GM12878 (cell line): ENCODE results near the gene OVOL3. TPM values are rescaled to one million over a fixed set of nuclear protein-coding genes. Genes with fewer than 3 reads are reported as not detected.

Experiments used
- EZH2 ChIP-seq: IDR thresholded peaks from 2 replicates; pipeline ENCODE4 v1.6.1; 2012; ENCODE audit warnings: low read depth, mild to moderate bottlenecking, control low read depth, inconsistent platforms, low read length, borderline replicate concordance; ENCODE audit not compliant: control insufficient read depth
- MTA3 ChIP-seq: IDR thresholded peaks from 2 replicates; pipeline ENCODE4 v1.6.1; 2012; ENCODE audit warnings: low read length, inconsistent platforms, borderline replicate concordance
- POU2F2 ChIP-seq: IDR thresholded peaks from 3 replicates; pipeline ENCODE4 v1.6.1; 2011; ENCODE audit warnings: low read depth, mild to moderate bottlenecking, low read length, borderline replicate concordance
- SREBF1 ChIP-seq: IDR thresholded peaks from 2 replicates; pipeline ENCODE4 v1.6.1; 2012; ENCODE audit warnings: mild to moderate bottlenecking, low read length
- YY1 ChIP-seq: IDR thresholded peaks from 2 replicates; pipeline ENCODE4 v1.6.1; 2011; ENCODE audit warnings: low read depth, mild to moderate bottlenecking, low read length
- ZBTB33 ChIP-seq: fragments of 450-650 bp; IDR thresholded peaks from 2 replicates; pipeline ENCODE4 v1.6.1; 2017; ENCODE audit warnings: mild to moderate bottlenecking
- polyA plus RNA-seq, 11 experiments: library from polyadenylated mRNA; depleted of rRNA in 4 of 11; unstranded in 6 of 11; stranded (reverse) in 5 of 11; fragments of >200 nt; fragmentation: Nextera tagmentation in 4 of 11; fragmentation: Illumina TruSeq in 1 of 11; extraction: Ambion mirVana in 4 of 11; extraction: Trizol in 1 of 11; gene quantifications; 1 replicate in 1 of 11; 2 replicates in 10 of 11; pipeline versions ENCODE4 v1.2.1 to v1.2.3, GENCODE V29; 2011 to 2016; ENCODE audit warnings: inconsistent platforms in 2 of 11, missing spikeins in 2 of 11, low read depth in 1 of 11
- total RNA-seq, 4 experiments: library from RNA; depleted of rRNA in 3 of 4; stranded (reverse); fragments of >200 nt in 3 of 4; fragmentation: Illumina TruSeq in 1 of 4; extraction: Trizol in 1 of 4; gene quantifications; 2 replicates each; pipeline versions ENCODE4 v1.2.1 to v1.2.3, GENCODE V29; 2013 to 2021

The OVOL3 gene
- total and polyA plus RNA-seq, 10 of the 15 experiments (the other 5 are each of a cell fraction or from before 2014, with no cell fraction given), result 0.43 TPM; not detected in 9

DNA sequence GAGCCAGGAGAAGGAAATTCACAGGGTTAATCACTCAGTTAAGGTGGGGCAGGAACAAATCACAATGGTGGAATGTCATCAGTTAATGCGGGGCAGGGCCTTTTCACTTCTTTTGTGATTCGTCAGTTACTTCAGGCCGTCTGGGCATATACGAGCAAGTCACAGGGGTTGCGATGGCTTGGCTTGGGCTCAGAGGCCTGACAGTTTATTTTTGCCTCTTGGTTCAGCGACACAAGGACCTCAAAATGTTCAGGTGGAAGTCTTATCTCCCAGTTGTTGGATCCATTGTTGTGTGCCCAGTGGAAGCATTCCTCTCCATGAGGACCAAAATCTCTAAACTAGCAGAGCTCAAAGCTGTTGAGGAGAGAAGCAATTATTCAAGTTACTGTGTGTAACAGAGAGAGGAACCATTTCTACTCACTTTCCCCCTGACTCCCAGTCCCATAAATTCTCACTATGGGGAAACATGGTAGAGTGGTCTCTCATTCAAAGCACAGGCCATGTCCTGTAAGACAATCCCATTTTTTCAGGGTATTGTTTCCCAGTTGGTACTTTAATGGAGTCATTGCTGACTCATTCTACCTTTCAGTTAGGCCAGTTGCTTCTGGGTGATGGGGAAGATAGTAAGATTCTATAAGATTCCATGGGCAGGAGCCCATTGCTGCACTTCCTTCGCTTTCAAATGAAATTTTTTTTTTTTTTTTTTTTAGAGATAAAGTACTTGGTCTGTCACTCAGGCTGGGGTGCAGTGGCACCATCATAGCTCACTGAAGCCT lies 50.1 kb downstream of the OVOL3 start (continued):
- TF ChIP-seq SREBF1 (no peak), YY1 (no peak), EZH2 (no peak), MTA3 (no peak), ZBTB33 (no peak), POU2F2 (no peak)

Other genes with a start within 250 kb of the OVOL3 start
Only the 7 nearest of the 17 such genes appear.
- 0.34 and 1.9 TPM in 2 replicates for gene CLIP3, start 78.3 kb upstream of the OVOL3 start, total RNA-seq (2014; rRNA removed)
- gene CLIP3, start 78.3 kb upstream of the OVOL3 start, total RNA-seq (2014; rRNA removed; fragmentation: Illumina TruSeq; extraction: Trizol), result 0.14 and 0.27 TPM in 2 replicates
- 0.59 and 0.69 TPM in 2 replicates for gene CLIP3, start 78.3 kb upstream of the OVOL3 start, total RNA-seq (2021)
- 0.30 and 0.45 TPM in 2 replicates for gene CLIP3, start 78.3 kb upstream of the OVOL3 start, polyA plus RNA-seq (2011; rRNA removed)
- 0.47 and 0.86 TPM in 2 replicates for gene CLIP3, start 78.3 kb upstream of the OVOL3 start, polyA plus RNA-seq (2014; fragmentation: Illumina TruSeq; extraction: Trizol)
- under 1 TPM in 1 of 2 experiments, not detected in 1; 0.09 TPM for gene CLIP3, start 78.3 kb upstream of the OVOL3 start, polyA plus RNA-seq (2014; fragmentation: Nextera tagmentation; extraction: Ambion mirVana)
- gene CLIP3, start 78.3 kb upstream of the OVOL3 start, polyA plus RNA-seq (2014; rRNA removed), result 0.27 and 0.33 TPM in 2 replicates
- gene CLIP3, start 78.3 kb upstream of the OVOL3 start, polyA plus RNA-seq (2016; fragmentation: Nextera tagmentation; extraction: Ambion mirVana), result 1 to 10 TPM; 1.9 to 2.7 TPM
- gene THAP8, start 56.9 kb upstream of the OVOL3 start, total RNA-seq (2014; rRNA removed), result 1.6 and 4.4 TPM in 2 replicates
- gene THAP8, start 56.9 kb upstream of the OVOL3 start, total RNA-seq (2014; rRNA removed; fragmentation: Illumina TruSeq; extraction: Trizol), result 0.40 and 0.41 TPM in 2 replicates
- 1.7 and 2.4 TPM in 2 replicates for gene THAP8, start 56.9 kb upstream of the OVOL3 start, total RNA-seq (2021)
- gene THAP8, start 56.9 kb upstream of the OVOL3 start, polyA plus RNA-seq (2011; rRNA removed), result 1.8 and 2.8 TPM in 2 replicates
- gene THAP8, start 56.9 kb upstream of the OVOL3 start, polyA plus RNA-seq (2014; fragmentation: Illumina TruSeq; extraction: Trizol), result 0.55 and 0.91 TPM in 2 replicates
- under 1 TPM; 0.24 to 0.35 TPM for gene THAP8, start 56.9 kb upstream of the OVOL3 start, polyA plus RNA-seq (2014; fragmentation: Nextera tagmentation; extraction: Ambion mirVana)
- 3.6 TPM in 2 replicates for gene THAP8, start 56.9 kb upstream of the OVOL3 start, polyA plus RNA-seq (2014; rRNA removed)
- gene THAP8, start 56.9 kb upstream of the OVOL3 start, polyA plus RNA-seq (2016; fragmentation: Nextera tagmentation; extraction: Ambion mirVana), result 1 to 10 TPM; 4.2 TPM
- 12.4 and 14.2 TPM in 2 replicates for gene WDR62, start 56.2 kb upstream of the OVOL3 start, total RNA-seq (2014; rRNA removed)
- 6.1 and 6.2 TPM in 2 replicates for gene WDR62, start 56.2 kb upstream of the OVOL3 start, total RNA-seq (2014; rRNA removed; fragmentation: Illumina TruSeq; extraction: Trizol)
- gene WDR62, start 56.2 kb upstream of the OVOL3 start, total RNA-seq (2021), result 18.1 and 20.1 TPM in 2 replicates
- gene WDR62, start 56.2 kb upstream of the OVOL3 start, polyA plus RNA-seq (2011; rRNA removed), result 3.4 and 7.6 TPM in 2 replicates
- gene WDR62, start 56.2 kb upstream of the OVOL3 start, polyA plus RNA-seq (2014; fragmentation: Illumina TruSeq; extraction: Trizol), result 4.6 and 7.6 TPM in 2 replicates
- gene WDR62, start 56.2 kb upstream of the OVOL3 start, polyA plus RNA-seq (2014; fragmentation: Nextera tagmentation; extraction: Ambion mirVana), result under 1 TPM; 0.08 to 0.49 TPM
- 15.3 and 19.6 TPM in 2 replicates for gene WDR62, start 56.2 kb upstream of the OVOL3 start, polyA plus RNA-seq (2014; rRNA removed)
- gene WDR62, start 56.2 kb upstream of the OVOL3 start, polyA plus RNA-seq (2016; fragmentation: Nextera tagmentation; extraction: Ambion mirVana), result 10 to 100 TPM; 19.8 to 20.6 TPM
- 169 and 194 TPM in 2 replicates for gene POLR2I, start 3.7 kb downstream of the OVOL3 start, total RNA-seq (2014; rRNA removed)
- 80.7 and 85.8 TPM in 2 replicates for gene POLR2I, start 3.7 kb downstream of the OVOL3 start, total RNA-seq (2014; rRNA removed; fragmentation: Illumina TruSeq; extraction: Trizol)
- 106 and 113 TPM in 2 replicates for gene POLR2I, start 3.7 kb downstream of the OVOL3 start, total RNA-seq (2021)
- gene POLR2I, start 3.7 kb downstream of the OVOL3 start, polyA plus RNA-seq (2011; rRNA removed), result 19.4 and 30.9 TPM in 2 replicates
- gene POLR2I, start 3.7 kb downstream of the OVOL3 start, polyA plus RNA-seq (2014; fragmentation: Illumina TruSeq; extraction: Trizol), result 21.3 and 61.9 TPM in 2 replicates
- 100 to 1,000 TPM; 235 to 269 TPM for gene POLR2I, start 3.7 kb downstream of the OVOL3 start, polyA plus RNA-seq (2014; fragmentation: Nextera tagmentation; extraction: Ambion mirVana)
- 196 and 211 TPM in 2 replicates for gene POLR2I, start 3.7 kb downstream of the OVOL3 start, polyA plus RNA-seq (2014; rRNA removed)
- 100 to 1,000 TPM; 256 to 272 TPM for gene POLR2I, start 3.7 kb downstream of the OVOL3 start, polyA plus RNA-seq (2016; fragmentation: Nextera tagmentation; extraction: Ambion mirVana)
- 141 and 156 TPM in 2 replicates for gene TBCB, start 4.3 kb downstream of the OVOL3 start, total RNA-seq (2014; rRNA removed)
- gene TBCB, start 4.3 kb downstream of the OVOL3 start, total RNA-seq (2014; rRNA removed; fragmentation: Illumina TruSeq; extraction: Trizol), result 80.1 and 86.0 TPM in 2 replicates
- 117 and 123 TPM in 2 replicates for gene TBCB, start 4.3 kb downstream of the OVOL3 start, total RNA-seq (2021)
- 102 and 135 TPM in 2 replicates for gene TBCB, start 4.3 kb downstream of the OVOL3 start, polyA plus RNA-seq (2011; rRNA removed)
- 50.0 and 83.5 TPM in 2 replicates for gene TBCB, start 4.3 kb downstream of the OVOL3 start, polyA plus RNA-seq (2014; fragmentation: Illumina TruSeq; extraction: Trizol)
- gene TBCB, start 4.3 kb downstream of the OVOL3 start, polyA plus RNA-seq (2014; fragmentation: Nextera tagmentation; extraction: Ambion mirVana), result 10 to 100 TPM in 1 of 2 experiments, 1 to 10 TPM in 1; 9.4 to 18.3 TPM
- gene TBCB, start 4.3 kb downstream of the OVOL3 start, polyA plus RNA-seq (2014; rRNA removed), result 179 and 193 TPM in 2 replicates
- 100 to 1,000 TPM; 186 to 188 TPM for gene TBCB, start 4.3 kb downstream of the OVOL3 start, polyA plus RNA-seq (2016; fragmentation: Nextera tagmentation; extraction: Ambion mirVana)
- gene CAPNS1, start 28.9 kb downstream of the OVOL3 start, total RNA-seq (2014; rRNA removed), result 232 and 266 TPM in 2 replicates
- gene CAPNS1, start 28.9 kb downstream of the OVOL3 start, total RNA-seq (2014; rRNA removed; fragmentation: Illumina TruSeq; extraction: Trizol), result 210 and 223 TPM in 2 replicates
- 430 and 441 TPM in 2 replicates for gene CAPNS1, start 28.9 kb downstream of the OVOL3 start, total RNA-seq (2021)
- gene CAPNS1, start 28.9 kb downstream of the OVOL3 start, polyA plus RNA-seq (2011; rRNA removed), result 251 and 562 TPM in 2 replicates
- 366 and 491 TPM in 2 replicates for gene CAPNS1, start 28.9 kb downstream of the OVOL3 start, polyA plus RNA-seq (2014; fragmentation: Illumina TruSeq; extraction: Trizol)
- gene CAPNS1, start 28.9 kb downstream of the OVOL3 start, polyA plus RNA-seq (2014; fragmentation: Nextera tagmentation; extraction: Ambion mirVana), result 100 to 1,000 TPM in 1 of 2 experiments, 10 to 100 TPM in 1; 96.9 to 207 TPM
- gene CAPNS1, start 28.9 kb downstream of the OVOL3 start, polyA plus RNA-seq (2014; rRNA removed), result 355 and 464 TPM in 2 replicates
- 100 to 1,000 TPM; 124 to 141 TPM for gene CAPNS1, start 28.9 kb downstream of the OVOL3 start, polyA plus RNA-seq (2016; fragmentation: Nextera tagmentation; extraction: Ambion mirVana)
- not detected in 2 replicates for gene COX7A1, start 41.3 kb downstream of the OVOL3 start, total RNA-seq (2014; rRNA removed)
- not detected in 2 replicates for gene COX7A1, start 41.3 kb downstream of the OVOL3 start, total RNA-seq (2014; rRNA removed; fragmentation: Illumina TruSeq; extraction: Trizol)
- gene COX7A1, start 41.3 kb downstream of the OVOL3 start, total RNA-seq (2021), result not detected in 2 replicates
- not detected in 2 replicates for gene COX7A1, start 41.3 kb downstream of the OVOL3 start, polyA plus RNA-seq (2011; rRNA removed)
- not detected in 2 replicates for gene COX7A1, start 41.3 kb downstream of the OVOL3 start, polyA plus RNA-seq (2014; fragmentation: Illumina TruSeq; extraction: Trizol)
- not detected for gene COX7A1, start 41.3 kb downstream of the OVOL3 start, polyA plus RNA-seq (2014; fragmentation: Nextera tagmentation; extraction: Ambion mirVana)
- not detected in 2 replicates for gene COX7A1, start 41.3 kb downstream of the OVOL3 start, polyA plus RNA-seq (2014; rRNA removed)
- not detected for gene COX7A1, start 41.3 kb downstream of the OVOL3 start, polyA plus RNA-seq (2016; fragmentation: Nextera tagmentation; extraction: Ambion mirVana)